PC-9 (cell line): ENCODE data around the gene ATP11A.

Experiments
- CTCF ChIP-seq: fragments of 200-600 bp; sonication (generic); conservative IDR thresholded peaks from 2 replicates; pipeline ENCODE4 v1.6.1; 2017; ENCODE audit warnings: mixed run types, antibody characterized with exemption, mild to moderate bottlenecking, moderate library complexity
- EZH2 ChIP-seq: fragments of 200-600 bp; sonication (generic); IDR thresholded peaks from 2 replicates; pipeline ENCODE4 v1.8.0; 2017; ENCODE audit warnings: antibody characterized with exemption, low read depth

GRCh38 chr13:112719016-112719415 is 29.2 kb downstream of the ATP11A start:
- no peak for TF ChIP-seq CTCF
- TF ChIP-seq EZH2, result no peak
